ENCODE results near the gene SERPINB5. TPM values are rescaled to one million over a fixed set of nuclear protein-coding genes. Genes with fewer than 3 reads are reported as not detected.

The SERPINB5 gene
- total and polyA plus RNA-seq, 2 donors (not counting 1 experiment from before 2014, with no cell fraction given), result not detected

DNA sequence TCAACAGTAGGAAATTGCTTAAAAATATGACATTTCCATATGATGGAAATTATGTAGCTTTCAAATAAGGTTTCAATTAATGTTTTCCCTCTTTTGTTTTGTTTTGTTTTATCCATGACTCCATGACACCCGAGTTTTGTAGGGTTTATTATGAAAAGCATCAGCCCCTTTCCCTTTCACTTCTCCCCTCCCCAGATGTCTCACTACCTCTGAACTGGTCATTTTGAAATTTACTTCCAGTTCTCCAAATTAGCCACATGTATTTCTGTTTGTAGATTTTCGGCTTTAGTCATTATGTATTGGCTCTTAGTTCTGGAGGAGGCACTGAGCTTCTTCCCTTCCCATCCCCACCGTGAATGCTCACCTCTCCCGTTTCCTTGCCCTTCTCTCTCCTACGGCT lies 35.9 kb upstream of the SERPINB5 start:
- ChIA-PET CTCF (interaction anchor here (0.6 to 9.4 kb wide), 8 partner anchors 19 to 431 kb away, joined by 3 to 170 read pairs (median 6); partner anchors contain the start of gene VPS4B), POLR2A (interaction anchor here (0.6 kb wide), 1 partner anchor 129 kb away, joined by 3 read pairs; no protein-coding TSS in a partner anchor)
- ATAC-seq (ENCODE audit: low read depth) (no peak), DNase-seq (no peak)
- no peak overlapping the region for H3K27ac ChIP-seq (ENCODE audit: low read length in 2 of 2)
- no CpG with 5 or more reads among the region's 5 CpGs for WGBS (ENCODE audit: insufficient coverage)
- no peaks in the 10 kb centered on the region for H3K27me3 ChIP-seq (replicated peaks in 1 of 4; ENCODE audit: control extremely low read depth in 1 of 4, control insufficient read depth in 3 of 4, insufficient read depth in 4 of 4, low read length in 3 of 4)
- no peak overlapping the region for H3K9ac ChIP-seq (ENCODE audit: low read length)
- no peaks in the 10 kb centered on the region for H3K36me3 ChIP-seq (replicated peaks in 1 of 2; ENCODE audit: control extremely low read depth in 1 of 2, control insufficient read depth in 1 of 2, extremely low read depth in 1 of 2, insufficient read depth in 2 of 2, low read length in 1 of 2)
- no peak overlapping the region for H2AFZ ChIP-seq (ENCODE audit: insufficient read depth, low read depth, low read length, poor library complexity, severe bottlenecking)
- no peak overlapping the region for H3K4me2 ChIP-seq (replicated peaks; ENCODE audit: low read depth, low read length, poor library complexity, severe bottlenecking)
- H3K9me3 Mint-ChIP-seq (ENCODE audit: insufficient read depth), result no peaks in the 10 kb centered on the region
- TF ChIP-seq, protein P1, sequence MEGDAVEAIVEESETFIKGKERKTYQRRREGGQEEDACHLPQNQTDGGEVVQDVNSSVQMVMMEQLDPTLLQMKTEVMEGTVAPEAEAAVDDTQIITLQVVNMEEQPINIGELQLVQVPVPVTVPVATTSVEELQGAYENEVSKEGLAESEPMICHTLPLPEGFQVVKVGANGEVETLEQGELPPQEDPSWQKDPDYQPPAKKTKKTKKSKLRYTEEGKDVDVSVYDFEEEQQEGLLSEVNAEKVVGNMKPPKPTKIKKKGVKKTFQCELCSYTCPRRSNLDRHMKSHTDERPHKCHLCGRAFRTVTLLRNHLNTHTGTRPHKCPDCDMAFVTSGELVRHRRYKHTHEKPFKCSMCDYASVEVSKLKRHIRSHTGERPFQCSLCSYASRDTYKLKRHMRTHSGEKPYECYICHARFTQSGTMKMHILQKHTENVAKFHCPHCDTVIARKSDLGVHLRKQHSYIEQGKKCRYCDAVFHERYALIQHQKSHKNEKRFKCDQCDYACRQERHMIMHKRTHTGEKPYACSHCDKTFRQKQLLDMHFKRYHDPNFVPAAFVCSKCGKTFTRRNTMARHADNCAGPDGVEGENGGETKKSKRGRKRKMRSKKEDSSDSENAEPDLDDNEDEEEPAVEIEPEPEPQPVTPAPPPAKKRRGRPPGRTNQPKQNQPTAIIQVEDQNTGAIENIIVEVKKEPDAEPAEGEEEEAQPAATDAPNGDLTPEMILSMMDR (IDR thresholded peaks at IDR 0.05), result no peak
- TF ChIP-seq EZH2 (IDR thresholded peaks at IDR 0.05; ENCODE audit: borderline replicate concordance, insufficient read depth, low read depth, low read length, poor library complexity, severe bottlenecking), result no peak
- H3K4me3 Mint-ChIP-seq, result no peak overlapping the region
- peaks cover 15% of the 10 kb centered on the region for H3K4me1 Mint-ChIP-seq
- intact Hi-C loops (cut with micrococcal nuclease), result no loop called here
- H3K4me1 ChIP-seq (ENCODE audit: control insufficient read depth in 2 of 2, insufficient read depth in 2 of 2, low read length in 2 of 2), result peaks cover 11 to 14% of the 10 kb centered on the region in 2 donors
- peaks cover 12% of the 10 kb centered on the region for H3K27me3 Mint-ChIP-seq
- no peak overlapping the region for H3K4me3 ChIP-seq (ENCODE audit: control extremely low read depth in 1 of 5, extremely low read depth in 1 of 5, insufficient read depth in 1 of 5, low read depth in 2 of 5, low read length in 4 of 5)
- no peak overlapping the region for H3K27ac Mint-ChIP-seq
- no peaks in the 10 kb centered on the region for H4K20me1 ChIP-seq (ENCODE audit: control insufficient read depth, insufficient read depth, low read length, poor library complexity, severe bottlenecking)
- H3K79me2 ChIP-seq (ENCODE audit: control insufficient read depth, insufficient read depth, low read length), result no peaks in the 10 kb centered on the region
- H3K9me3 ChIP-seq (ENCODE audit: control extremely low read depth in 1 of 3, control insufficient read depth in 2 of 3, insufficient read depth in 1 of 3, low read length in 2 of 3), result no peaks in the 10 kb centered on the region

DNA sequence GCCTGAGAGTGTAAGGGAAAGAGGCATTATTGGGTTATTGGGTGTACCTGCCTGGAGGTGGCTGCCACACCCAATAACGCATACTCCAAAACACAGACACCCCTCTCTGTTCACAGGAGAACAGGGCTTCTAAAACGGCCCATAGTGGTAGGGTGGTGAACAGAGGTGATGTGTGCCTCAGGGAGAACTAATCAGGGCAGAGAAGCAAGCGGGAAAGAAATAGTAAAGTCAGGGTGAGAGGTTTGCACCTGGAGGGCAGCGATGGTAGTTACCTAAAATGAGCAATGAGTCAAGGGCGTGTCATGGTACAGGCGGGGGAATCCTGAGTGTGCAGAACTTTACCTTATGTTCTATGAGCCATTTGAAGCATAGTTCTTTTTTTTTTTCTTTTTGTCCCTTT lies 32.9 kb upstream of the SERPINB5 start:
- TF ChIP-seq EZH2 (IDR thresholded peaks at IDR 0.05; ENCODE audit: borderline replicate concordance, insufficient read depth, low read depth, low read length, poor library complexity, severe bottlenecking), result no peak
- TF ChIP-seq, protein P1 (IDR thresholded peaks at IDR 0.05), result no peak
- Mint-ChIP-seq H3K9me3 (ENCODE audit: insufficient read depth) (no peaks in the 10 kb centered on the region), H3K4me1 (peaks cover 15% of the 10 kb centered on the region), H3K4me3 (no peak overlapping the region), H3K27me3 (peaks cover 4% of the 10 kb centered on the region), H3K27ac (peak overlapping the region; percentile 22)
- ATAC-seq (ENCODE audit: low read depth) (no peak), DNase-seq (no peak)
- POLR2A ChIA-PET, result no interaction called here
- H3K4me2 ChIP-seq (replicated peaks; ENCODE audit: low read depth, low read length, poor library complexity, severe bottlenecking), result no peak overlapping the region
- H3K4me3 ChIP-seq (ENCODE audit: control extremely low read depth in 1 of 5, extremely low read depth in 1 of 5, insufficient read depth in 1 of 5, low read depth in 2 of 5, low read length in 4 of 5), result no peak overlapping the region
- intact Hi-C loops (cut with micrococcal nuclease), result loop anchor here (1.0 kb wide), 1 partner anchor 22 kb away; the partner anchor contains the start of gene VPS4B
- H2AFZ ChIP-seq (ENCODE audit: insufficient read depth, low read depth, low read length, poor library complexity, severe bottlenecking), result no peak overlapping the region
- H3K4me1 ChIP-seq (ENCODE audit: control insufficient read depth in 2 of 2, insufficient read depth in 2 of 2, low read length in 2 of 2), result peaks cover 11 to 14% of the 10 kb centered on the region in 2 donors
- H4K20me1 ChIP-seq (ENCODE audit: control insufficient read depth, insufficient read depth, low read length, poor library complexity, severe bottlenecking), result no peaks in the 10 kb centered on the region
- 100% methylated on average over 1 of the region's 6 CpGs for WGBS (ENCODE audit: insufficient coverage)
- no peak overlapping the region for H3K27ac ChIP-seq (ENCODE audit: low read length in 2 of 2)
- no peaks in the 10 kb centered on the region for H3K27me3 ChIP-seq (replicated peaks in 1 of 4; ENCODE audit: control extremely low read depth in 1 of 4, control insufficient read depth in 3 of 4, insufficient read depth in 4 of 4, low read length in 3 of 4)
- H3K79me2 ChIP-seq (ENCODE audit: control insufficient read depth, insufficient read depth, low read length), result no peaks in the 10 kb centered on the region
- H3K9me3 ChIP-seq (ENCODE audit: control extremely low read depth in 1 of 3, control insufficient read depth in 2 of 3, insufficient read depth in 1 of 3, low read length in 2 of 3), result no peaks in the 10 kb centered on the region
- no peaks in the 10 kb centered on the region for H3K36me3 ChIP-seq (replicated peaks in 1 of 2; ENCODE audit: control extremely low read depth in 1 of 2, control insufficient read depth in 1 of 2, extremely low read depth in 1 of 2, insufficient read depth in 2 of 2, low read length in 1 of 2)
- CTCF ChIA-PET, result interaction anchor here (0.9 to 1.5 kb wide), 6 partner anchors 9 to 729 kb away, joined by 3 to 4 read pairs (median 3); partner anchors contain the start of gene PHLPP1
- H3K9ac ChIP-seq (ENCODE audit: low read length), result no peak overlapping the region

All from B cell (primary cell).